Vagina (tissue), 2 donors: ENCODE results near the gene JSRP1.
A peak's percentile ranks its signal among the peaks of the same experiment; 100 is the strongest.

Experiments
- CTCF ChIP-seq, 3 experiments: fragments of 450-650 bp in 2 of 3; fragments of 200-600 bp in 1 of 3; sonication (generic) in 1 of 3; IDR thresholded peaks; one replicate each; pipeline ENCODE4 v1.5.1; 2017 to 2019; ENCODE audit warnings: antibody characterized with exemption in 3 of 3, mild to moderate bottlenecking in 2 of 3, moderate library complexity in 2 of 3
- POLR2A ChIP-seq, 2 donors: fragments of 450-650 bp; IDR thresholded peaks; one replicate each; pipeline ENCODE4 v1.6.1; 2017; ENCODE audit warnings: antibody characterized with exemption in 2 of 2, mild to moderate bottlenecking in 2 of 2, moderate library complexity in 2 of 2
- POLR2AphosphoS5 ChIP-seq, 2 donors: sonication (generic); formaldehyde crosslinking; IDR thresholded peaks; one replicate each; pipeline ENCODE4 v1.9.0; 2017; ENCODE audit warnings: antibody characterized with exemption in 2 of 2, mild to moderate bottlenecking in 2 of 2, low read depth in 1 of 2; ENCODE audit not compliant: insufficient read depth in 1 of 2

DNA sequence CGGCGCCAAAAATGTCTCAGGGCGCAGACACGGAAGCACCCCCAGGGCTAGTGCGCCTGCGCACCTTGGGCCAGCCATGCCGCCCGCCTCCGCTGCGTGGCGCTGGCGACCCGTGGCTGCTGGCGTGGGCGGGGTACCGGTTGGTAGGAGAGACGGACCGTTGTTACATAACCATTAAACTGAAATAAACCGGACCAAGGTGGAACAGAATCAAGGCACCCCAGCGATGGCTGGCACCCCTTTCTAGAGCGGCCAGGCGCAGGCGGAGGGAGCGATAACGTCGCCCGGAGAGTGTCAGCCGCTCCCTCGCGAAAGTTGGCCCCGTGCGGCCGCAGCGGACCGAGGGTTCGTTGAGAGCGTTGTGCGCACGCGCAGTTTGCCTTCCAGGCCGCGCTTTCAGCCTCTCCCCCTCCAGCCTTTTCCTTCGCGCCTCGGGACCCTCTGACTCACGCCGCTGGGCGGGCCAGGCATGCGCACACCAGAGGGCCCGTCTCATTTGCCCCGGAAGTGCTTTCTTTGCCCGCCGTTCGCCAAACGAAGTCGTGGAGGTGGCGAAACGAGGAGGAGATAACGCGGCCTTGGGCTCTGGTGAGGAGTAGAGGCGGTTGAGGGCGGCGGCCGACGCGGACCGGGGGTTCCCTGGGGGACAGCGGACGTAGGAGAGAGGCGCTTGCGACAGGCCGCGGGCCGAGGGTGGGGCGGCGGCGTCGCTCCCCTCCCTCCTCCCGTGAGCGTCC lies 19.7 kb downstream of the JSRP1 start, which contains the start of the genes PLEKHJ1 and SF3A2:
- TF ChIP-seq CTCF (IDR thresholded peaks at IDR 0.05) (peak; percentile 73 to 99 (median 97)), POLR2A (IDR thresholded peaks at IDR 0.05) (peak in 1 of 2 donors; percentile 44), POLR2AphosphoS5 (IDR thresholded peaks at IDR 0.05; ENCODE audit: insufficient read depth in 1 of 2, low read depth in 1 of 2) (peak; percentile 95 to 96)
